Tibial nerve (tissue), 4 donors: ENCODE measurements around the gene RNF20. TPM values are rescaled to one million over a fixed set of nuclear protein-coding genes. Genes with fewer than 3 reads are reported as not detected.

ENCODE experiments used
- DNase-seq, 2 donors: peaks; one replicate each; pipeline ENCODE4 v3.0.0-alpha.2; 2019; ENCODE audit warnings: low spot score in 2 of 2
- H3K27ac ChIP-seq, 4 donors: fragments of 200-600 bp; sonication (generic) in 3 of 4; one replicate each; pipeline ENCODE4 v1.5.1; 2017 to 2019; ENCODE audit warnings: mild to moderate bottlenecking in 1 of 4
- H3K27me3 ChIP-seq, 2 donors: fragments of 200-600 bp; sonication (generic) in 1 of 2; one replicate each; pipeline versions ENCODE4 v1.5.1 to v1.6.0; 2017 to 2019
- H3K36me3 ChIP-seq, 3 donors: fragments of 200-600 bp; sonication (generic); one replicate each; pipeline ENCODE4 v1.5.1; 2018 to 2019
- H3K4me1 ChIP-seq, 4 donors: fragments of 200-600 bp; sonication (generic) in 3 of 4; one replicate each; pipeline ENCODE4 v1.5.1; 2017 to 2019
- H3K4me3 ChIP-seq, 4 donors: fragments of 200-600 bp; sonication (generic) in 3 of 4; one replicate each; pipeline ENCODE4 v1.5.1; 2017 to 2019; ENCODE audit warnings: mild to moderate bottlenecking in 1 of 4, moderate library complexity in 1 of 4
- H3K9me3 ChIP-seq, 4 donors: fragments of 200-600 bp; sonication (generic) in 3 of 4; one replicate each; pipeline ENCODE4 v1.5.1; 2017 to 2019
- CTCF ChIP-seq, 5 experiments: fragments of 200-600 bp in 3 of 5; fragments of 450-650 bp in 2 of 5; sonication (generic) in 3 of 5; IDR thresholded peaks; one replicate each; pipeline ENCODE4 v1.5.1; 2016 to 2019; ENCODE audit warnings: antibody characterized with exemption in 5 of 5, mild to moderate bottlenecking in 3 of 5, moderate library complexity in 2 of 5
- EP300 ChIP-seq, 2 donors: sonication (generic); formaldehyde crosslinking; IDR thresholded peaks; one replicate each; pipeline ENCODE4 v1.6.1; 2017; ENCODE audit warnings: antibody characterized with exemption in 2 of 2, mild to moderate bottlenecking in 1 of 2
- POLR2A ChIP-seq, 2 donors: fragments of 450-650 bp; IDR thresholded peaks; one replicate each; pipeline ENCODE4 v1.6.1; 2017; ENCODE audit warnings: antibody characterized with exemption in 2 of 2, mild to moderate bottlenecking in 2 of 2, moderate library complexity in 2 of 2
- WGBS, 2 donors: methylation state at CpG; one replicate each; pipeline ENCODE4 v1.1.5; 2018; 5-methylcytosine and 5-hydroxymethylcytosine counted together
- total RNA-seq, 4 donors: library from RNA; depleted of rRNA; stranded (reverse); fragments of >200 nt; gene quantifications; one replicate each; pipeline ENCODE4 v1.1.0, GENCODE V29; 2016

The RNF20 gene
- total RNA-seq, 4 donors from 2014 or later, result 17.8 to 28.5 (median 23.8) TPM

- DNase-seq, result no peak
- Histone ChIP-seq H3K9me3 (no peaks in the 10 kb centered on the region), H3K36me3 (no peaks in the 10 kb centered on the region), H3K27ac (no peak overlapping the region), H3K4me3 (no peak overlapping the region), H3K4me1 (no peaks in the 10 kb centered on the region), H3K27me3 (no peaks in the 10 kb centered on the region)
- WGBS, 2 donors, result 90 to 99% methylated on average over 3 of the region's 3 CpGs
- TF ChIP-seq POLR2A (IDR thresholded peaks at IDR 0.05), result no peak
- TF ChIP-seq EP300 (IDR thresholded peaks at IDR 0.05), result no peak
- no peak for TF ChIP-seq CTCF (IDR thresholded peaks at IDR 0.05)
Measured at GRCh38 chr9:101590901-101591300, 57.2 kb downstream of the RNF20 start.

GRCh38 chr9:101591787-101592446 is 58.3 kb downstream of the RNF20 start:
- H3K36me3 ChIP-seq, result no peaks in the 10 kb centered on the region
- no peak overlapping the region for H3K27ac ChIP-seq
- TF ChIP-seq EP300 (IDR thresholded peaks at IDR 0.05) (no peak), CTCF (IDR thresholded peaks at IDR 0.05) (no peak), POLR2A (IDR thresholded peaks at IDR 0.05) (no peak)
- DNase-seq, result no peak
- no peaks in the 10 kb centered on the region for H3K27me3 ChIP-seq
- H3K4me3 ChIP-seq, result no peak overlapping the region
- H3K4me1 ChIP-seq, result no peaks in the 10 kb centered on the region
- no peaks in the 10 kb centered on the region for H3K9me3 ChIP-seq

GRCh38 chr9:101592788-101593187 is 59.1 kb downstream of the RNF20 start:
- Histone ChIP-seq H3K36me3 (no peaks in the 10 kb centered on the region), H3K27me3 (no peaks in the 10 kb centered on the region), H3K27ac (no peak overlapping the region), H3K4me3 (no peak overlapping the region), H3K4me1 (no peaks in the 10 kb centered on the region), H3K9me3 (no peaks in the 10 kb centered on the region)
- TF ChIP-seq CTCF (IDR thresholded peaks at IDR 0.05) (no peak), EP300 (IDR thresholded peaks at IDR 0.05) (no peak), POLR2A (IDR thresholded peaks at IDR 0.05) (no peak)
- DNase-seq, result no peak

GRCh38 chr9:101593345-101593744 is 59.7 kb downstream of the RNF20 start:
- WGBS, 2 donors, result 72 to 74% methylated on average over 2 of the region's 2 CpGs
- TF ChIP-seq EP300 (IDR thresholded peaks at IDR 0.05), result no peak
- no peak for TF ChIP-seq POLR2A (IDR thresholded peaks at IDR 0.05)
- TF ChIP-seq CTCF (IDR thresholded peaks at IDR 0.05), result no peak
- no peaks in the 10 kb centered on the region for H3K36me3 ChIP-seq
- no peaks in the 10 kb centered on the region for H3K4me1 ChIP-seq
- no peaks in the 10 kb centered on the region for H3K27me3 ChIP-seq
- no peak overlapping the region for H3K4me3 ChIP-seq
- no peaks in the 10 kb centered on the region for H3K9me3 ChIP-seq
- DNase-seq, result no peak
- H3K27ac ChIP-seq, result no peak overlapping the region

GRCh38 chr9:101594796-101595195 is 61.1 kb downstream of the RNF20 start, which contains the start of gene PPP3R2:
PPP3R2 (minus strand) TSS chr9:101594969; CDS start chr9:101594921, 48 bp downstream.
- DNase-seq, result no peak
- Histone ChIP-seq H3K36me3 (no peaks in the 10 kb centered on the region), H3K27ac (no peak within 1 kb of the TSS), H3K9me3 (no peaks in the 10 kb centered on the region), H3K4me3 (no peak within 1 kb of the TSS), H3K27me3 (no peaks in the 10 kb centered on the region), H3K4me1 (no peaks in the 10 kb centered on the region)
- 92% methylated on average over 19 of the region's 19 CpGs for WGBS, 2 donors
- TF ChIP-seq CTCF (IDR thresholded peaks at IDR 0.05) (no peak), EP300 (IDR thresholded peaks at IDR 0.05) (no peak), POLR2A (IDR thresholded peaks at IDR 0.05) (no peak)
